Activated naive CD8-positive, alpha-beta T cell treated with anti-CD3 and anti-CD28 coated beads for 36 hours (primary cell): ENCODE measurements around the gene SIRPB2. TPM values are rescaled to one million over a fixed set of nuclear protein-coding genes. Genes with fewer than 3 reads are reported as not detected.

Experiments
- DNase-seq: peaks from one replicate; pipeline ENCODE4 v3.0.0; 2021
- H3K27ac Mint-ChIP-seq: one replicate; pipeline ENCODE4 v1.8.0; 2022; ENCODE audit warnings: mild to moderate bottlenecking, moderate library complexity, mixed read lengths
- H3K27me3 Mint-ChIP-seq: one replicate; pipeline ENCODE4 v1.8.0; 2022; ENCODE audit warnings: mild to moderate bottlenecking, mixed read lengths
- H3K36me3 Mint-ChIP-seq: one replicate; pipeline ENCODE4 v1.8.0; 2021; ENCODE audit warnings: mild to moderate bottlenecking, mixed read lengths
- H3K4me1 Mint-ChIP-seq: one replicate; pipeline ENCODE4 v1.8.0; 2021; ENCODE audit warnings: mixed read lengths
- H3K4me3 Mint-ChIP-seq: one replicate; pipeline ENCODE4 v1.8.0; 2022; ENCODE audit warnings: mild to moderate bottlenecking, moderate library complexity, mixed read lengths
- H3K9me3 Mint-ChIP-seq: one replicate; pipeline ENCODE4 v1.8.0; 2022; ENCODE audit warnings: mixed read lengths
- total RNA-seq, 2 experiments: library from RNA; stranded (reverse); gene quantifications; one replicate each; pipeline ENCODE4 v1.2.3, GENCODE V29; 2021

The SIRPB2 gene
- not detected for total RNA-seq

DNA sequence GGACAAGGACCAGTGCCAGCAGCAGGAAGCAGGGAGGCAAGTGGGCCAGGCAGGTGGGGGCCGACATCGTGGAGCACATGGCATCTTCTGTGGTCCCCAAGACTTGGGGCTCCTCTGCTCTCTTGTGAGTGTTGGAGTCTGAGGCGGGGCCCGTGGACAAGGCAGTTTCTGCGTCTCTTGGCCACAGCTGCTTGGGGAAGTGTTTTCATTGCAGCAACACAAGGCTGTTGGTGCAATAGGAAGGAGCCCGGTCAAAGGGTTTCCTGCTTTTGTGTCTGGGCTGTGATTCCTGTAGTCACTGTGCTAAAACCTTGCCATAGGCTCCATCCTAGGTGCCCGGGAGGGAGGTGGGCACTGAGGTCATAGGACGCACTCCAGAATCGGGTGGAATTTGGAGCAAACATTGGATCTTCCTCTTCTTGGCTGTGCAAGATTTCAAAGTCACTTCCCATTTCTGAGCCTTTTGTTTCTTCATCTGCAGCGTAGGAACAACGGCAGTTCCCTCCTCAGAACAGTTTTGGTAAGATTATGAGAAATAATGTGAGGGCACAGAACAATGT is at the start of gene SIRPB2:
Gene SIRPB2 (minus strand): TSS at position 140 of the 560 bp plus-strand sequence. CDS start 61 bp downstream, at position 79.
- Mint-ChIP-seq H3K36me3 (no peaks in the 10 kb centered on the region), H3K27me3 (peaks cover 38% of the 10 kb centered on the region), H3K4me3 (no peak within 1 kb of the TSS), H3K27ac (no peak within 1 kb of the TSS), H3K4me1 (peaks cover 5% of the 10 kb centered on the region), H3K9me3 (peaks cover 2% of the 10 kb centered on the region)
- no peak for DNase-seq

- H3K9me3 Mint-ChIP-seq, result peaks cover 25% of the 10 kb centered on the region
- no peaks in the 10 kb centered on the region for H3K27me3 Mint-ChIP-seq
- H3K4me1 Mint-ChIP-seq, result peaks cover 14% of the 10 kb centered on the region
- no peaks in the 10 kb centered on the region for H3K36me3 Mint-ChIP-seq
- no peak overlapping the region for H3K4me3 Mint-ChIP-seq
- DNase-seq, result no peak
- no peak overlapping the region for H3K27ac Mint-ChIP-seq
These were observed 48.7 kb upstream of the SIRPB2 start for GRCh38 chr20:1539816-1540419.

DNA sequence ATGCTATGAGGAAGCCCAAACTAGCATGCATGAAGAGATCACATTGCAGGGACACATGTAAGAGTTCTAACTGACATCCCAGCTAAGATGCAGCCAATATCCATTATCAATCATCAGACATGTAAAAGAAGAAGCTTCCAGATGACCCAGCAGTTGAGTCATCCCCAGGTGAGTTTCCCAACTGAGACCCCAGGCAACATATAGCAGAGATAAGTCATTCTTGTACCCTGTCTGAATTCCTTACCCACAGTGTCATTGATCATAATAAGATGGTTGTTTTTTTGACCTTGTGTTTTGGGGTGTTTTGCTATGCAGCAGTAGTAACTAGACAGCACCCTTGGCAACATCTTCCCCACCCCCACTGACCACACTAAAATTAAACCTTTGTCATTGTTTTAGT is 47.4 kb upstream of the SIRPB2 start:
- no peak overlapping the region for H3K27ac Mint-ChIP-seq
- no peak overlapping the region for H3K4me3 Mint-ChIP-seq
- peaks cover 19% of the 10 kb centered on the region for H3K9me3 Mint-ChIP-seq
- no peaks in the 10 kb centered on the region for H3K36me3 Mint-ChIP-seq
- H3K4me1 Mint-ChIP-seq, result peaks cover 14% of the 10 kb centered on the region
- DNase-seq, result no peak
- no peaks in the 10 kb centered on the region for H3K27me3 Mint-ChIP-seq

- Mint-ChIP-seq H3K27me3 (no peaks in the 10 kb centered on the region), H3K4me1 (peaks cover 14% of the 10 kb centered on the region), H3K4me3 (no peak overlapping the region), H3K27ac (no peak overlapping the region), H3K9me3 (peaks cover 16% of the 10 kb centered on the region), H3K36me3 (no peaks in the 10 kb centered on the region)
- no peak for DNase-seq
These were observed 46.5 kb upstream of the SIRPB2 start for GRCh38 chr20:1537731-1538058.

DNA sequence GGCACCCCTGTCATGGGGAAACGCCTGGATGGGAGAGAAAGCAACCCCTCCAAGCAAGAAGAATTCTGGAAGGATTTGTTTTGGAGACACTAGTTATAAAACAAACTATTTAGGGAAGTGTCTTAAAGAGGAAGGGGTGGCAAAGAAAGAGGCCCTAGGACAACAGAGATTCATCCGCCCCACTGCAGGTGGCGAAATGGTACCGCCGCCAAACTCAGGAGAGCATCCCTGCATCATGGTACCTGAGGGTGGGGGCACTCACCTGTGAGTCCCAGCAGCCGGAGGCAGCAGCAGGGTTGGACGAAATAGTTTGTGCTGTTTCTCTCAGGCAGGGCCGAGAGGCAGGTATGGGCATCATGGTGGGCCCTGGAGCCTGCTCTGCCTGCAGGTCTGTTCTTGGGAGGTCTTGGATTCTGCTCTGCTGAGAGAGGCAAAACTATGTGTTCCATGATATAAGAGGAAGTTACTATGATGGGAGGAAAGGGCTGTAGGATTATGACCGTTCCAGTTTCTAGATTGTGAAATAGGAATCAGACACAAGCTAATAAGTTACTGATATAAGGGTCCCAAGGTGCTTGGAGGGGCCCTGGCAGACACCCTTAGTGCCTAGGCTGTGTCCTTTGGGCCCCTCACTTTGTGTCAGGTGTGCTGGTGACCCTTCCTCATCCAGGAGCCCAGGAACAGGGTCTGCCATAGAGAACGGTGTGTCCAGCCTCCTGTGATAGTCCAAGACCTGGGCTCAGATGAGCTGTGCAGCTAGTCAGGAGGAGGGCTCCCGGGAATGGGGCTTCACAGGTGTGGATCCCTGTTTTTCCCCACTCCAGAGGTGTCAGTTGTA is 45.9 kb upstream of the SIRPB2 start:
- Mint-ChIP-seq H3K4me3 (no peak overlapping the region), H3K27ac (no peak overlapping the region)

GRCh38 chr20:1535420-1536175 is 44.4 kb upstream of the SIRPB2 start:
- Mint-ChIP-seq H3K27ac (no peak overlapping the region), H3K27me3 (no peaks in the 10 kb centered on the region), H3K4me1 (peaks cover 19% of the 10 kb centered on the region), H3K4me3 (no peak overlapping the region), H3K9me3 (peaks cover 4% of the 10 kb centered on the region), H3K36me3 (no peaks in the 10 kb centered on the region)
- no peak for DNase-seq

More for the DNA sequence above, 45.9 kb upstream of the SIRPB2 start:
- no peaks in the 10 kb centered on the region for H3K36me3 Mint-ChIP-seq
- H3K4me1 Mint-ChIP-seq, result peaks cover 14% of the 10 kb centered on the region
- no peaks in the 10 kb centered on the region for H3K27me3 Mint-ChIP-seq
- H3K9me3 Mint-ChIP-seq, result peaks cover 12% of the 10 kb centered on the region
- no peak for DNase-seq

DNA sequence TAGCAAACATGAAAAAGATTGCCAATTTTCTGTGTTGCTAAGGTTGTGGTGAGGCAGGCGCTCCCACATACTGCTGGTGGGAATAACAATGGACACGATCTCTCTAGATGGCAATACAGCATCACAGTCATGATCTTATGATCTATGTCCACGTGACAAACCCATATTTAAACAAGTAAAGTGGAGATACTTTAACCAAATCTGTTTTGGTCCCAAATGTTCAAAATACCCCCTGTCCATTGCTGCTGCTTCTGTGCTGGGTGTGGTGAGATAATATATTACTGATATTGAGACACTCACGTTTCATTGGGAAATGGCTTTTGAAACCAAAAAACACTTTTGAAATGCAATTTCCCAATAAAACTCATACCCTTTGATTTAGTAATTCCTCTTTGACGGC is 43.3 kb upstream of the SIRPB2 start:
- H3K27ac Mint-ChIP-seq, result no peak overlapping the region
- no peaks in the 10 kb centered on the region for H3K27me3 Mint-ChIP-seq
- H3K9me3 Mint-ChIP-seq, result no peaks in the 10 kb centered on the region
- H3K4me3 Mint-ChIP-seq, result no peak overlapping the region
- no peak for DNase-seq
- no peaks in the 10 kb centered on the region for H3K36me3 Mint-ChIP-seq
- H3K4me1 Mint-ChIP-seq, result peaks cover 23% of the 10 kb centered on the region

GRCh38 chr20:1533059-1533458 is 41.8 kb upstream of the SIRPB2 start:
- H3K27me3 Mint-ChIP-seq, result no peaks in the 10 kb centered on the region
- H3K4me3 Mint-ChIP-seq, result no peak overlapping the region
- H3K9me3 Mint-ChIP-seq, result peaks cover 3% of the 10 kb centered on the region
- no peak overlapping the region for H3K27ac Mint-ChIP-seq
- no peak for DNase-seq
- H3K4me1 Mint-ChIP-seq, result peaks cover 22% of the 10 kb centered on the region
- no peaks in the 10 kb centered on the region for H3K36me3 Mint-ChIP-seq

DNA sequence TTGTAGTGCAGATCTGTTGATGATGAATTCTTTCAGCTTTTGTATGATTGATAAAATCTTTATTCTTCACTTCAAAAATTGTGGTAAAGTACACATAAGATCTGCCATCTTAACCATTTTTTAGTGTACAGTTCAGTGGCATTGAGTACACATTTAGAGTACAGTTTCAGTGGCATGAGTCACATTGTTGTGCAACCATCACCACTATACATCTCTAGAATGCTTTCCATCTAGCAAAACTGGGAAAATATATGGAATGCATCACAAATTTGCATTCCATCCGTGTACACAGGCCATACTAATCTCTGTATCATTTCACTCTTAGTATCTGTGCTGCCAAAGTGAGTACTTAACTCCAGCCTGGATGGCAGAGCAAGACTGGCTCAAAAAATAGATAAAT is 37.6 kb upstream of the SIRPB2 start:
- Mint-ChIP-seq H3K27ac (no peak overlapping the region), H3K36me3 (no peaks in the 10 kb centered on the region), H3K4me3 (no peak overlapping the region), H3K4me1 (peaks cover 11% of the 10 kb centered on the region), H3K27me3 (no peaks in the 10 kb centered on the region), H3K9me3 (peaks cover 3% of the 10 kb centered on the region)
- DNase-seq, result no peak

DNA sequence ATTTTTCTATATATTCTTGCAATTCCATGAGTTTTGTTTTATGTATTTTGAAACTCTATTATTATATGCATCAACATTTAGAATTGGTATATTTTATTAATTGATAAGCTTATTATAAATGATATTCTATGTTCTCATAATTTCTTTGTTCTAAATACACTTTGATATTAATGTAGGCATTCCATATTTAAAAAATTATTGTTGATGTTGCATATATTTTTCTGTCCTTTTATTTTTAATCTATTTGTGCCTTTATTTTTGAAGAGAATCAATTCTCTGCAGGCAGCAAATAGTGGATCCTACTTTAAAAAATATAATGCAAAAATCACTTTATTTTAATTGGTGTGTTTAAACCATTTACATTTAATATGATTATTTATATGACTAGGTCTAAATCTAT is 36.7 kb upstream of the SIRPB2 start:
- DNase-seq, result no peak
- H3K4me3 Mint-ChIP-seq, result no peak overlapping the region
- no peak overlapping the region for H3K27ac Mint-ChIP-seq
- H3K27me3 Mint-ChIP-seq, result no peaks in the 10 kb centered on the region
- H3K4me1 Mint-ChIP-seq, result peaks cover 11% of the 10 kb centered on the region
- H3K36me3 Mint-ChIP-seq, result no peaks in the 10 kb centered on the region
- peaks cover 3% of the 10 kb centered on the region for H3K9me3 Mint-ChIP-seq

GRCh38 chr20:1526896-1527295 is 35.7 kb upstream of the SIRPB2 start:
- no peaks in the 10 kb centered on the region for H3K36me3 Mint-ChIP-seq
- H3K27ac Mint-ChIP-seq, result no peak overlapping the region
- H3K4me3 Mint-ChIP-seq, result no peak overlapping the region
- H3K4me1 Mint-ChIP-seq, result peaks cover 11% of the 10 kb centered on the region
- no peaks in the 10 kb centered on the region for H3K27me3 Mint-ChIP-seq
- no peak for DNase-seq
- peaks cover 3% of the 10 kb centered on the region for H3K9me3 Mint-ChIP-seq

GRCh38 chr20:1526310-1526709 is 35.1 kb upstream of the SIRPB2 start:
- DNase-seq, result no peak
- H3K4me1 Mint-ChIP-seq, result peaks cover 11% of the 10 kb centered on the region

GRCh38 chr20:1524004-1524403 is 32.8 kb upstream of the SIRPB2 start:
- DNase-seq, result no peak
- peaks cover 3% of the 10 kb centered on the region for H3K9me3 Mint-ChIP-seq
- no peaks in the 10 kb centered on the region for H3K27me3 Mint-ChIP-seq
- H3K4me3 Mint-ChIP-seq, result no peak overlapping the region
- H3K36me3 Mint-ChIP-seq, result no peaks in the 10 kb centered on the region
- peaks cover 2% of the 10 kb centered on the region for H3K4me1 Mint-ChIP-seq
- H3K27ac Mint-ChIP-seq, result no peak overlapping the region

More at GRCh38 chr20:1526310-1526709, 35.1 kb upstream of the SIRPB2 start:
- Mint-ChIP-seq H3K27ac (no peak overlapping the region), H3K4me3 (no peak overlapping the region), H3K27me3 (no peaks in the 10 kb centered on the region), H3K36me3 (no peaks in the 10 kb centered on the region), H3K9me3 (peaks cover 3% of the 10 kb centered on the region)

DNA sequence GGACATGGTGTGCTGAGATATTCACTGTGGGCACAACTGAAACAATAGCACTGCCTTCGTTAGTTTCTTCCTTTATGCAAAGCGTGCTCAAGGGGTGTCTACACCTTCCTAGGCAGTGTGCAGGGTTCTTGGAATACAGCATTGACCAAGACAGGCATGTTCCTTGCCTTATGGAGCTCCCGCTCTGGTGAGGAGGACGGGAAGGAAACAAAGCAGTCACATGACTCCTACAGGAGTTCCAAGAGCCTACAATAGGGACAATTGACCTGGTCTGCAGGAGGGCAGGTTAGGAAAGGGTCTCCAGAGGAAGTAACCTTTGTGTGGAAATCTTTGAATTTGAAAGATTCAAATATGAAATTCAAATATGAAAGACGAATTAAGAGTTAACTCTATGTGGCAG is 25.8 kb upstream of the SIRPB2 start:
- no peak overlapping the region for H3K4me3 Mint-ChIP-seq
- H3K9me3 Mint-ChIP-seq, result peaks cover 4% of the 10 kb centered on the region
- H3K27me3 Mint-ChIP-seq, result no peaks in the 10 kb centered on the region
- no peak overlapping the region for H3K27ac Mint-ChIP-seq
- no peaks in the 10 kb centered on the region for H3K36me3 Mint-ChIP-seq
- no peak for DNase-seq
- no peaks in the 10 kb centered on the region for H3K4me1 Mint-ChIP-seq

GRCh38 chr20:1513801-1514200 is 22.6 kb upstream of the SIRPB2 start:
- DNase-seq, result no peak
- peaks cover 8% of the 10 kb centered on the region for H3K27me3 Mint-ChIP-seq
- H3K4me1 Mint-ChIP-seq, result no peaks in the 10 kb centered on the region
- H3K27ac Mint-ChIP-seq, result no peak overlapping the region
- no peaks in the 10 kb centered on the region for H3K36me3 Mint-ChIP-seq
- peaks cover 4% of the 10 kb centered on the region for H3K9me3 Mint-ChIP-seq
- no peak overlapping the region for H3K4me3 Mint-ChIP-seq
